D721Med (cell line): ENCODE data around the gene PYGO1.
"Not testable (repeated sequence)": the region's sequence is repeated elsewhere in the genome, so short reads cannot be mapped to it uniquely, and the experiment has no call there.

Experiments
- DNase-seq: peaks from one replicate; pipeline ENCODE4 v3.0.0; 2011; ENCODE audit warnings: low spot score; ENCODE audit not compliant: insufficient read length
- FAIRE-seq: peaks from 2 replicates; lab custom pipeline; 2011; peaks lifted over from hg19 to GRCh38; lab: Jason Lieb, UNC
- TF ChIP-seq, protein P1 (sequence below): IDR thresholded peaks from 2 replicates; pipeline ENCODE4 v1.5.1; 2012; ENCODE audit warnings: mild to moderate bottlenecking, control low read depth; ENCODE audit not compliant: insufficient read depth; ENCODE audit errors: missing control alignments

PYGO1 gene

DNA sequence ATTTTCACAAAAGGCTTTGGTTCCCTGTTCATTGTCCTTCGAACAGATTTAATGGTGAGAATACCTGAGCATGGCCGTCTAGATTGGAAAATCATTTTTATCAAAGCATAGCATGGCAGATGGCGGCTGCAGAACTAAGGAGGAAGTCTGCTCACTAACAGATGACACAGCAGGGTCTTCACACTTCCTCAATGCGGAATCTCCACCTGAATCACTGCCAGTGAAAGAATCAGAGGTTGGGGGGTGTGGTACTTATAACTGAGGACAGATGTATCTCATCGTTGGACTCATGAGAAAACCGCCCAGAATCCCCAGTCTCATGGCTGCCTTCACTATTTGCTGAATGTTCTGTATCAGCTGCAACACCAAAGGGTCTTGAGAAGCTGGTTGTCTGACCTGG is 31.6 kb upstream of the PYGO1 start:
- TF ChIP-seq, protein P1, sequence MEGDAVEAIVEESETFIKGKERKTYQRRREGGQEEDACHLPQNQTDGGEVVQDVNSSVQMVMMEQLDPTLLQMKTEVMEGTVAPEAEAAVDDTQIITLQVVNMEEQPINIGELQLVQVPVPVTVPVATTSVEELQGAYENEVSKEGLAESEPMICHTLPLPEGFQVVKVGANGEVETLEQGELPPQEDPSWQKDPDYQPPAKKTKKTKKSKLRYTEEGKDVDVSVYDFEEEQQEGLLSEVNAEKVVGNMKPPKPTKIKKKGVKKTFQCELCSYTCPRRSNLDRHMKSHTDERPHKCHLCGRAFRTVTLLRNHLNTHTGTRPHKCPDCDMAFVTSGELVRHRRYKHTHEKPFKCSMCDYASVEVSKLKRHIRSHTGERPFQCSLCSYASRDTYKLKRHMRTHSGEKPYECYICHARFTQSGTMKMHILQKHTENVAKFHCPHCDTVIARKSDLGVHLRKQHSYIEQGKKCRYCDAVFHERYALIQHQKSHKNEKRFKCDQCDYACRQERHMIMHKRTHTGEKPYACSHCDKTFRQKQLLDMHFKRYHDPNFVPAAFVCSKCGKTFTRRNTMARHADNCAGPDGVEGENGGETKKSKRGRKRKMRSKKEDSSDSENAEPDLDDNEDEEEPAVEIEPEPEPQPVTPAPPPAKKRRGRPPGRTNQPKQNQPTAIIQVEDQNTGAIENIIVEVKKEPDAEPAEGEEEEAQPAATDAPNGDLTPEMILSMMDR = no peak
- FAIRE-seq (no peak), DNase-seq (no peak)

DNA sequence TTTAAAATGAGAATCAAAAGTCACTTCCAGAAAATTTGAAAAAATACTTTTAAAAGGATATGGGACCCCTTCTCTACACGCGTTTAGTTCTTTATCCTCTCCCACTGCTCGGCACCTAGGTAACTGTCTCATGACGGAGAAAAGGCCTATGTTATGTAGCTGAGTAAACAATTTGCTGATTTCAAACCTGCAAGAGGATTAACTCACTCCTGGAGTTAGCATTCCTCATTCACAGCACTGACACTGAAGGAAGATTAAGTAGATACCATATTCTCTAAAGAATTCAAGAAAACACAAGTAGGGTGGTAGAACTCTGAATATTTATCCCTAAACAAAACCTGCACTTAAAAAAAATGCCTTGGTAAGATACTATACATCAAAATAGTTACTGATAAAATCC is 30.2 kb upstream of the PYGO1 start:
- DNase-seq = no peak
- TF ChIP-seq, protein P1 = no peak
- peak; percentile 70 for FAIRE-seq

DNA sequence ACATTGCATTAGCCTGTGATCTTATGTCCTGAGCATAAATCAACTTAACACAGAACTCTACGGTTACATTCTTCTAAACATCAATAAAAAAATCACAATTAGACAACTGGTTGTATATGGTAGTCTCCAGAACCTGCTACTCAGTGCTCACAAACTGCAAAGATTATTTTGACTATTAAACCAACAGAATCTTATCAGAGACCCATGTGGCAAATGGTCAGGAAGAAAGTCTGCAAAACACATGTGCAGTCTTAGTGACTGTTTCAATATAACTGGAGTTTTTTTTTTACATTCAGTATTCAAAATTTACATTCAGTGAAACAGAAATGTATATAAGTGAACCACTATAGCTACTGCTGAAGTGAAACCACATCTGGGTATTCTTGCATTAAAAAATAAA is 27.3 kb upstream of the PYGO1 start:
- TF ChIP-seq, protein P1 = no peak
- peak; percentile 11 for FAIRE-seq
- DNase-seq = no peak

DNA sequence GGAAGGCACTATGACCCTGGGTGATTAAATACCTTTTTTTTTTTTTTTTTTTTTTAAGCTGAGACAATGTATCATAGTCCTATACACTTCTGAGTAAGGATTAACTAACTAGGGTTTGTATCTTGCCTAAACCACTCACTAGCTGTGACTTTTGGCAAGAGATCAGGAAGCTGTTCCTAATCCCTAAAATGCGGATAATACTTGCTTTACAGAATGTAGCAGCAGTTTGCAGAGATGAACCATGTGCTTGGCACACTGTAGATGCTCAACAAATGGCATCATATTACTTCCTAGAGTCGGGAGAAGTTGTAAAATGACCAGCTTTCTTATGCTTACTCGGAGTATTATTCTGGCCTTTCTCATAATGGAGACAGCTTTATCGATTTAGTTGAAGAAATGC is 25.6 kb upstream of the PYGO1 start:
- TF ChIP-seq, protein P1 = no peak
- FAIRE-seq (peak; percentile 97), DNase-seq (no peak)

DNA sequence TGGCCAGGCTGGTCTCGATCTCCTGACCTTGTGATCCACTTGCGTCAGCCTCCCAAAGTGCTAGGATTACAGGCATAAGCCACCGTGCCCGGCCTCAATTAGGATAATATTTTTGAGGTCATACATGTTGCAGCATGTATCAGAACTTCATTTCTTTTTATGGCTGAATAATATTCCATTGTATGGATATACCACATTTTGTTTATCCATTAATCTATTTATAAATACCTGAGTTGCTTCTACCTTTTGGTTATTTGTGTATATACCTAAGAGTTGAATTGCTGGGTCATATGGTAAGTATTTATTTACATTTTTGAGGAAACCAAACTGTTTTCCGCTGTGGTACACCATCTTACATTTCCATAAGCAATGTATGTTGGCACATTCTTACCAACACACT is 18.1 kb upstream of the PYGO1 start:
- DNase-seq = no peak
- TF ChIP-seq, protein P1 = no peak
- no peak for FAIRE-seq

DNA sequence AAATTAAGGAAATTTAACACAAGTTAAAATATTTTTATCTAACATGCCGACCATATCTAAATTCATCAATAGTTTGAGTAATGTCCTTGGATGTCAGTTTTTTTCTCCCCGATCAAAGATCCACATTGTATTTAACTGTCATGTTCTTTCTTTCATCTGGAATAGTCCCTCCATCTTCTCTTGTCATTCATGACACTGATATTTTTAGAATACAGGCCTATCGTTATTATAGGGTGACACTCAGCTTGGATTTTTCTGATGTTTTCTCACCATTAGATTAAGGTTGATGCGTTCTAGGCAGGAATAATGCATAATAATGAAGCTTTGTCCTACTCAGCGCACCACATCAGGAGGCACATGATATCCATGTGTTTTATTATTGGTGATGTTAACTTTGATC is 13.2 kb upstream of the PYGO1 start:
- DNase-seq (no peak), FAIRE-seq (no peak)
- TF ChIP-seq, protein P1 = no peak

DNA sequence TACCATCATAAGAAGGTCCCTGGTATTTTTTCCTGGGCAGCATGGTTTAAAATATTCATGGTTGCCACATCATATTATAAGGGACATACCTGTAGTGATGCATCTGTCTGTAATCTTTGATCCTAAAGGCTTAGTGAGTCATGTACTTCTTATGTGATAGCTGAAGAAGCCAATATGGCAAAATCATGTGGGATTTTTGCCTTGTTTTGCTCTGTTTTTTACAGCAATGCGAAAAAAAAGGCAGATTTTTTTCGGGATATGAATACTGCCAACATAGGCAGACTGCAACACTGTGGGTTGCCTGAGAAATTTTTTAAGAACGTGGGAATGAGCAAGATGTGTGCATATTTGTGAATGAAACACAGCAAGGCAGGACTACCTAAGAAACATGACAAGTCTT is 11.3 kb upstream of the PYGO1 start:
- FAIRE-seq (no peak), DNase-seq (no peak)
- TF ChIP-seq, protein P1 = no peak

DNA sequence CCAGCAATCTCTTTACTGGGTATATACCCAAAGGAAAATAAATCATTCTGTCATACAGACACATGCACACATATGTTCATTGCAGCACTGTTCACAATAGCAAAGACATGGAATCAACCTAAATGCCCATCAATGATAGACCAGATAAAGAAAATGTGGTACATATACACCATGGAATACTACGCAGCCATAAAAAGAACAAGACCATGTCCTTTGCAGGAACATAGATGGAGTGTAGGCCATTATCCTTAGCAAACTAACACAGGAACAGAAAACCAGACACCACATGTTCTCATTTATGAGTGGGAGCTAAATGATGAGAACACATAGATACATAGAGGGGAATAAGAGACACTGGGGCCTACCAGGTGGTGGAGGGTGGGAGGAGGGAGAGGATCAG is 4.9 kb upstream of the PYGO1 start:
- not testable (repeated sequence) for DNase-seq, FAIRE-seq
